ENCODE results near the gene ERC2.

GRCh38 chr3:56197259-56197965, 270.9 kb downstream of the ERC2 start:
- TF ChIP-seq ZNF560 (tag by site-specific recombination; IDR thresholded peaks at IDR 0.05; ENCODE audit: borderline replicate concordance) (no peak), CTCF (tag by site-specific recombination; IDR thresholded peaks at IDR 0.05) (no peak)
- TF ChIP-seq, protein P1, sequence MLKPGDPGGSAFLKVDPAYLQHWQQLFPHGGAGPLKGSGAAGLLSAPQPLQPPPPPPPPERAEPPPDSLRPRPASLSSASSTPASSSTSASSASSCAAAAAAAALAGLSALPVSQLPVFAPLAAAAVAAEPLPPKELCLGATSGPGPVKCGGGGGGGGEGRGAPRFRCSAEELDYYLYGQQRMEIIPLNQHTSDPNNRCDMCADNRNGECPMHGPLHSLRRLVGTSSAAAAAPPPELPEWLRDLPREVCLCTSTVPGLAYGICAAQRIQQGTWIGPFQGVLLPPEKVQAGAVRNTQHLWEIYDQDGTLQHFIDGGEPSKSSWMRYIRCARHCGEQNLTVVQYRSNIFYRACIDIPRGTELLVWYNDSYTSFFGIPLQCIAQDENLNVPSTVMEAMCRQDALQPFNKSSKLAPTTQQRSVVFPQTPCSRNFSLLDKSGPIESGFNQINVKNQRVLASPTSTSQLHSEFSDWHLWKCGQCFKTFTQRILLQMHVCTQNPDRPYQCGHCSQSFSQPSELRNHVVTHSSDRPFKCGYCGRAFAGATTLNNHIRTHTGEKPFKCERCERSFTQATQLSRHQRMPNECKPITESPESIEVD (tag by site-specific recombination; IDR thresholded peaks at IDR 0.05): no peak

All from HEK293 (cell line).